IPS-NIHi7 (cell line): ENCODE results near the gene ZNF205.

ENCODE experiments used
- DNase-seq: peaks from one replicate; pipeline ENCODE4 v3.0.0; 2012; ENCODE audit warnings: mixed read lengths; ENCODE audit errors: extremely low spot score

The ZNF205 gene

DNA sequence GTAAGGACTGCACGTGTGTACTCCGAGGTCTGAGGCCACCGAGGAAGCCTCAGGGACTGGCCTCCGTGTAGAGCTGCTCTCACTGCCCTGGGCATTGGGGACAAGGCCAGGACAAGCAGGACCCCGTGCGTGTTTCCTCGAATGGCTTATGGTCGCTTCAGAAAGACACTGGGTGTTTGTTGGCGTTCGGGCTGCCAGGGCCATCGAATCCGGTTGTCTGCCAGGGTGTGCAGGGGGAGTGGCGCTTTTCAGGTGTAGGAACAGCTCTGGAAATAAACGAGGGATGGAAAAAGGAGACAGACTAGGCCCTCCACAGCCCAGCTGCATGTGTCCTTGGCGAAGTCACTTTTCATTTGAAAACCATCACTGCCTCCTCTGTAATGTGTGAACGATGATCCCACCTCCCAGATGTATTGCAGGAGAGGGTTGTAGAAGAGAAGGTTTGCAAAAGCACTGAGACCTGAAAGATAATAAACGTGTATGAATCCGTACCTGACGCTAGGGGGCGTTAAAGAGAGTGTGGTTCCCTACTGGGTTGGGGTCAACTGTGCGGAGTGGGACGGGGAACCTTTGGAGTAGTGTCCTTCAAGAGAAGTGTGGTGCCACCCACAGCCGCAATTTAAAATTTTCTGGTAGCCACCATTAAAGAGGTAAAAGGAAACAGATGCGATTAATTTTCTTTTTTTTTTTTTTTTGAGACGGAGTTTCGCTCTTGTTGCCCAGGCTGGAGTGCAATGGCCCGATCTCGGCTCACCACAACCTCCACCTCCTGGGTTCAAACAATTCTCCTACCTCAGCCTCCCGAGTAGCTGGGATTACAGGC, 11.2 kb upstream of the ZNF205 start:
- no peak for DNase-seq

DNA sequence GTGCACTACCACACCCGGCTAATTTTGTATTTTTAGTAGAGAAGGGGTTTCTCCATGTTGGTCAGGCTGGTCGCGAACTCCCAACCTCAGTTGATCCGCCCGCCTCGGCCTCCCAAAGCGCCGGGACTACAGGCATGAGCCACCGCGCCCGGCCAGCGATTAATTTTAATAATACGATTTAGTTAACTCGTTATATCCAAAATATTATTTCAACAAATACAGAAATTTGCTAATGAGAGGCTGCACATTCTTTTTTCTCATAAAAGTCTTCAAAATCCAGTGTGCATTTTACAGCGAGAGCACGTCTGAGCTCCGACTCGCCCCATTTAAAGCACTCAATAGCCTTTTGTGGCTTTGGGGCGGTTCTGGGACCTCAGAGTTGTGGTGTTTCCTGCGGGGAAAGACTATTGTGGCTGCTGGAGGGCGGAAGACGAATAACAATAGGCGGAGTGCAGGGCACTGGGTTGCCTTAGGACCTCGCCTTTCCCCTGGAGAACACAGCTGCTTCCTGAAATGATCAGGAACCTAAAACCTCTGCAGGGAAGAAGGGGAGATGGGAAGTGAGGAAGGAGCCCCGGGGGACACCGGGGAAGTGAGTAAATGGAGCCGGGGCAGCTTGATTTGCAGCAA, 10.4 kb upstream of the ZNF205 start:
- DNase-seq, result peak; percentile 65

DNA sequence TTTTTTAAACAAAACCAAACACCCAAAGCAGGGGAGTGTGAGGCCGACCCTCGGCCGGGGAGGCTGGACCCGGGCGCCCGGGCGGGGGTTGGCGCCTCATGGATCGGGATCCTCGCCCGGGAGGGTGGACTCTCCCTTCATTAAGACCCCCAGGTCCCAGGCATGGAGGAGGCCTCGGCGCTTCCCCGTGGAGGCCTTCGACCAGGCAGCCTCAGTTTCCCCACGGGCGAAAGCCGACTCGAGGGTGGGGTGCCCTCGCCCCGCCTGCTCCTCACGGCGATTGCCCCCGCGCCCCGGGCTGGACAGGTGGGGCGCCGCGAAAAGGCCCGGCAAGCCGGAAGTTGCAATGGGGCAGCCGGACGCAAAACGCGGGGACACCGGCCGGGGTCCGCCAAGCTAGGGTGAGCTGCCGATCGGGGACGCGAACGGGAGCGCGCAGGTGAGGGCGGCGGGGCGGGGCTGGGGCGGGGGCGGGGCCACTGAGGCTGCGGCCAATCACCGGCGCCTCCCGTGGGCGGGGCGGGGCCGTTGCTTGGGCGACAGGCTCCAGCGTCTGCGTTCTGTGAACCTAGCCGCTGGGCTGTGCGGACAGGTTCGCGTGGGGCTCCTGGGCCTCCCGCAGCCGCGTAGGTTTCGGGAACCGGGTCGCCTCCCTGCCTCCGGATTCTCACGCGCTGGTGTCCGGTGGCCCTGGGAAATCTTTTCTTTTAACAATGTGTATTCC, 6.0 kb upstream of the ZNF205 start:
- peak; percentile 96 for DNase-seq

DNA sequence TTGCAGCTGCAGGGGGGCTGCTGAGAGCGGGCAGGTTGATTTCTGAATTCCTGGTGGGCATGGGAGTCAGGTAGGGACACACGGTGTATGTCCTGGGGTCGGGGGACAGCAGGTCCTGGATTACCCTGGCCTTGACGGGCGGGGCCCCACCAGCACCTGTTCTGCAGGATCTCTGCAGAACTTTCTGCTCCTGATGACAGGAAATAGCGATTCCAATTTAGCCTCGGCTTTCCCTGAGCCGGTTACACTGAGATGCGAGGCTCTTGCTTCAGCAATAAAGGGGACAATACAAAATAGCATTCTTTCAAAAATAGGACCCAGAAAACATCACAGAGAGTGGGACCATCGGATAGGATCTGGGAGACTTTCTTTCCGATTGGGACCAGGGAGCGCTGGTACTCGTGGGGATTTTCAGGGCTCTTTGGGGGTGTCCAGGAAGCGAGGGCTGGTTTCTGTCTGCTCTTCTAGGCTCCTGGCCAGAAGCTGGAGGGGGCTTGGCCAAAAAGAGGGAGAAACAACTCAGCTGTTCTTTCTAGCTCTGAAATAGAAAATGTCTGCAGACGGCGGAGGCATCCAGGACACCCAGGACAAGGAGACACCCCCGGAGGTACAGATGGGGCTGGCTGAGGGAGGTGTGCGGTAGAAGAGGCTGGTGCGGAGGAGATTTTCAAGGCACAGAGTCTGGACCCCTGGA, 642 bp downstream of the ZNF205 start:
- no peak for DNase-seq

DNA sequence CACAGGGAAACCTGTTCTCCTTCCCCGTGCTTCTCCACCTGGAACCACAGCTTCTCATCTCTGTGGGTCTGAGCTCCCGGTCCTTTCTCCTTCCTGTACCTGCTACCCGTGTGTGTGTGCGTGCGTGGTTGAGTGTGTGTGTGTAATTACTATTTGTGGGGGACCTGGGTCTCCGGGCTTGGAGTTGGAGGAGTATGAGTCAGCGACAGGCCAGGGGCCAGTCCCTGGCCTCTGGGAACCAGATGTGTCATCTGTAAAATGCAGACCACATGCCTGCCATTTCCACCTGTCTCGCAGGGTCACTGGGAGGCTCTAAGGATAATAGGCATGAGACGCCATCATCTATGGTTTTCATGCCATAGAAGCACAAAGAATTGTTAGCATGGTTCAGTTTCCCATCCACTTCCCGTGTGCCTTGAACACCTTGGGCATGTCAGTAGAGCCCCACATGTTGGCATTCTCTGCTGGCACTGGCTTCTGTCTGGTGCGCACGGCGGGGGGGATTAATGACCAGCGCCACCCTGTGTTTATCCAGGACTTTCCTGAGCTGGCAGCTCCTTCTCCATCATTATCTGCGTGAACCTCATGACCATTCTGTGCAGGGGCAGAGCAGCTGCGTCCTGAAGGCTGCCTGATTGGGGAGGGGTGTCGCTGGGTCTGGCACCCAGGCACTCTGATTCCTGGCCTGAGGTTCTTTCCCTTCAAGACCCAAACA, 1.5 kb downstream of the ZNF205 start:
- DNase-seq, result no peak

DNA sequence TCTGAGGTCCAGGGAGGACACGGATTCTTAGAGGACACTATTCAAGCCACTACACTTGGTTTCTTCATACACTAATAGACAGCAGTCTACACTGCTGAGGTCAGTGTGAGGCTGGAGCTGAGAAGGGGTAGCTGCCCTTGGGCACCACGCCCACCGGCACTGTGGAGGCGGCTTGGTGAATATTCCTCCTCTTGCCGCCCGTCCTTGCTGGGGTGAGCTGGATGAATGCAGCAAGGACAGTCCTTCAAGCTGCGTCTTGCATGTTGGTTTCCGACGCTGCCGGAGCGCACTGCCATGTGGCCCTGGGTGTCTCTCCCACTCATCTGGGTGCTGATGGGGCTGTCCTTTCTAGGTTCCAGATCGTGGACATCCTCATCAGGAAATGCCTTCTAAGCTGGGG, 2.6 kb downstream of the ZNF205 start:
- no peak for DNase-seq

DNA sequence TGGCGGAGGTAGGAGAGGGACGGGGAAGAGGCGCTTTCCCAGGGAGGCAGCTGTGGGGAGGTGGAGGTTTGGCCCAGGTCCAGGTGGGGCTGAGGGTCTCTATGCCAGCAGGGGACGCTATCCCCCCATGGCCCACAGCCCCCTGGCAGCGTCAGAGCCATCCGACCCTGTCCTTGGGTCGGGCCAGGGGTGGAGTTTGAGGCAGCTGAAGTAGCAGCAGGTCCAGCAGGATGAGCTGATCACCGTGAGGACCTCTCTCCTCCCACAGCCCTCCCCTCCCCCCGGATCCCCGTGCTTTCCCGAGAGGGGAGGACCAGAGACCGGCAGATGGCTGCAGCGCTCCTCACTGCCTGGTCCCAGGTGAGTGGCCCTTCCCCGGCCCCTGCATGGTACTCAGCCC, 3.2 kb downstream of the ZNF205 start:
- DNase-seq, result peak; percentile 31

DNA sequence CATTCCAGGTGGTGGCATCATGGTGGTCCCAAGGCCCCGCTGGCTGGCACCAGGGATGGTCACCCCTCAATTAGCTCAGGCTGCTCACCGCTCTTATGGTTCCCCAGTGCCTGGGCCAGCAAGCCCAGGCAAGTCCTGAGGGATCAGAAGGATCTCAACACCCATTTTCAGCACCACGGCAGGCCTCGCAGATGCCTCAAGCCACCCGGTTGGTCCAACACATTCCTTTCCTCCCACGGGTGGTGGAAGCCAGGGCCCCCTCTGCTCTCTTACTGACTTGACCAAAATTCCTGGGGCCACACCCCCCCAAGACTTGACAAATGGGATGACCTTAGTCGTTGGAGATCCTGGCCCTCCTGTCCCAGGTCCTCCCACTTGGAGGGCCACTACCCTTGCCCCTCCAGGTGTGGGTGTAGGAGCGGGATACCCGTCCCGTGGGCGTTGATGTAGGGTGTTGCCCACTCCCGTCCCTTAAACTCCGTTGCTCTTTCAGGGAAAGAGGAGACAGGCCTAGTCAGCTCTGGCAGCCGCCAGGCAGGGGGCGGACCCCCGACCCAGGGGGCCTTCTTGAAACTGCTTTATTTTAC, 5.9 kb downstream of the ZNF205 start:
- no peak for DNase-seq

DNA sequence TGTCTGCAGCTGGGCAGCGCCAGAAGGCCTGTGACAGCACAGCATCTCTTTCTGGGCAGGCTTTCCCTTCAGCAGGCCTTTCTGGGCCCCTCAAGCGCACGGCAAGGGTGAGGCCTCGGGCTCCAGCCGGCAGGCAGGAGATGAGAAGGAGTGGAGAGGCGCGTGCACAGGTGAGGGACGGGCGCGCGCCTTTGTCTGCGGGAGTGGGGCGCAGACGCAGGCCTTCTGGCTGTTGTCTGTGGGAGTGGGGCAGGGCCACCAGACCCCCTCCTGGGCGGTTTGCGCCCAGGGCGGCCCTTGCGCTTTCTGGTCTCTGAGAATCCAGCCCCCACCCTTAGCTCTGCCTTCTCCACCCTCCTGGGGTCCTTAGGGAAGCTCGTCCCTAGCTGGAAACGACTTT, 6.5 kb downstream of the ZNF205 start:
- DNase-seq, result no peak

DNA sequence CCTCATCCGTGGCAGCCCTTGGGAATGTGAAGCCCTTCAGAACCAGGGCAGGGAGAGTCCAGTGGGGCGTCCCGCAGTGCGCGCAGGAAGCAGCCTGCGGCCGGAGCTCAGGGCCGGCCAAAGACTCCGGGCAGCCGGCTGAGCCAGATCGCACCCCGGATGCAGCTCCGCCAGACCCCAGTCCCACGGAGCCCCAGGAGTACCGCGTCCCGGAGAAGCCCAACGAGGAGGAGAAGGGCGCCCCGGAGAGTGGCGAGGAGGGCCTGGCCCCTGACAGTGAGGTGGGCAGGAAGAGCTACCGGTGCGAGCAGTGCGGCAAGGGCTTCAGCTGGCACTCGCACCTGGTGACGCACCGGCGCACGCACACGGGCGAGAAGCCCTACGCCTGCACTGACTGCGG, 6.9 kb downstream of the ZNF205 start:
- DNase-seq, result no peak

DNA sequence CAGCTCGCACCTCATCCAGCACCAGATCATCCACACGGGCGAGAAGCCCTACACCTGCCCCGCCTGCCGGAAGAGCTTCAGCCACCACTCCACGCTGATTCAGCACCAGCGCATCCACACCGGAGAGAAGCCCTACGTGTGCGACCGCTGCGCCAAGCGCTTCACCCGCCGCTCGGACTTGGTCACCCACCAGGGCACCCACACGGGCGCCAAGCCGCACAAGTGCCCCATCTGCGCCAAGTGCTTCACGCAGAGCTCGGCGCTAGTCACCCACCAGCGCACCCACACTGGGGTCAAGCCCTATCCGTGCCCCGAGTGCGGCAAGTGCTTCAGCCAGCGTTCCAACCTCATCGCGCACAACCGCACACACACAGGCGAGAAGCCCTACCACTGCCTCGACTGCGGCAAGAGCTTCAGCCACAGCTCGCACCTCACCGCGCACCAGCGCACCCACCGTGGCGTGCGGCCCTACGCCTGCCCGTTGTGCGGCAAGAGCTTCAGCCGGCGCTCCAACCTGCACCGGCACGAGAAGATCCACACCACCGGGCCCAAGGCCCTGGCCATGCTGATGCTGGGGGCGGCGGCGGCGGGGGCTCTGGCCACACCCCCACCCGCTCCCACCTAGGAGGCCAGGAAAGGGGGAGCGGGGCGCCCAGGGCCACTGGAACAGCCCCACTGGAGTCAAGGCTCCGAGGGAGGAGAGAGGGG, 7.5 kb downstream of the ZNF205 start:
- no peak for DNase-seq

DNA sequence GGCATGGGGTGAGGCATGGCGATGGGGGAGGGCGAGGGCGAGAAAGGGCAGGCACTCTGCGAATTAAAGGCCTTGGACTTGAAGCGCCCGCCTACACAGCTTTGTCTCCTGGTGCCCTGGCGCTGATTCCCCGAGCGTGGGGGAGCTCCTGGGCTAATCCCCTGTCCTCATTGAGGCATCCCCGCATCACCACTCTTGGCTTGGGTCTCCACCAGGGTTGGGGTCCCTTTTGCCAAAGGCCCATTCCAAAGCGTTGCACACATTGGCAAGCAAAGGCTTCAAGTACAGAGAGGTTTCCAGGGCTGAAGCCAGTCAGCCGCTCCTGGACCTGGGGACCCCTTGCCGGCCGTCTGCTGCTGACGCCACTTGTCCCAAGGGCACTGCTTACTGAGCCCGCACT, 8.0 kb downstream of the ZNF205 start:
- no peak for DNase-seq

DNA sequence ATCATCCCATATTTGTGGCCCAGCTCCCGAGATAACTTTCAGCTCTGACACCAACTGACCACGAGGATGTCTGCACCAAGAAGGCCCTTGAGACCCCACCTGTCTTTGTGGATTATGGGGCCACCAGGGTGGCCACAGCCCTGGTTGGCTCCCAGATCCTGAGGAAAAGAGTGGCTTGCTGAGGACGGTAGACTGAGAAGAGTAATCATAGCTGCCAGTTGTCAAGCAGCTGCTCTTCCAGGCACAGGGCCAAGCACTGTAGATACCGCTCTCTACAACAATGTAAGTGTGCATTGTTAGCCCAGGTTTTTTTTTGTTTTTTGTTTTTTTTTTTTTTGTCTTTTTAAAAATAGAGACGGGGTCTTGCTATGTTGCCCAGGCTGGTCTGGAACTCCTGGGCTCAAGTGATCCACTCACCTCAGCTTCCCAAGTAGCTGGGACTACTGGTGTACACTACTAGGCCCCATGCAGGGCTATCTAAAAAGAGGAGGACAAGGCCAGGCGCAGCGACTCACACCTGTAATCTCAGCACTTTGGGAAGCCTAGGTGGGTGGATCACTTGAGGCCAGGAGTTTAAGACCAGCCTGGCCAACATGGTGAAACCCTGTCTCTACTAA, 9.6 kb downstream of the ZNF205 start:
- DNase-seq, result no peak

DNA sequence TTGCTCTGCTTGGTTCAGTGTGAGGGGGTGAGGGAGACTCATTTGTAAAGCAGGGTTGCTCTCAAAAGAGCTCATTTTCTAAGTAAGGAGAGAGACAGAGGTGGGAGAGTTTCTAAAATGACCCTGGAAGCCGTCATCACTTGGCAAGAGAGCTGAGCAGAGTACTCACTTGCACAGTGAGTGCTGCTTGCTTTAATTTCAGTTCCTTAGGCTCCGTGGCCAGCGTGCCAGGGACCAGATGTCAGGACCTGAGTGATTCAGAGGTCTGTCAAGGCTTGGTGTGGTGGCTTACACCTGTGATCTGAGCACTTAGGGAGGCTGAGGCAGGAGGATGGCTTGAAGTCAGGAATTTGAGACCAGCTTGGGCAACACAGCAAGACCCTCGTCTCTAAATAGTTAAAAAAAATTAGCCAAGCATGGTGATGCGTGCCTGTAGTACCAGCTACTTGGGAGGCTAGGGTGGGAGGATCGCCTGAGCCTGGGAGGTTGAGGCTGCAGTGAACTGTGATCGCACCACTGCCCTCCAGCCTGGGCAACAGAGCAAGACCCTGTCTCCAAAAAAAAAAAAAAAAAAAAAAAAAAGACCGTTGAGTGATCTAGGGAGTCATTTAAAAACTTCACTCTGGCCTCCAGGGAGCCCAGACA, 10.7 kb downstream of the ZNF205 start:
- DNase-seq, result no peak

DNA sequence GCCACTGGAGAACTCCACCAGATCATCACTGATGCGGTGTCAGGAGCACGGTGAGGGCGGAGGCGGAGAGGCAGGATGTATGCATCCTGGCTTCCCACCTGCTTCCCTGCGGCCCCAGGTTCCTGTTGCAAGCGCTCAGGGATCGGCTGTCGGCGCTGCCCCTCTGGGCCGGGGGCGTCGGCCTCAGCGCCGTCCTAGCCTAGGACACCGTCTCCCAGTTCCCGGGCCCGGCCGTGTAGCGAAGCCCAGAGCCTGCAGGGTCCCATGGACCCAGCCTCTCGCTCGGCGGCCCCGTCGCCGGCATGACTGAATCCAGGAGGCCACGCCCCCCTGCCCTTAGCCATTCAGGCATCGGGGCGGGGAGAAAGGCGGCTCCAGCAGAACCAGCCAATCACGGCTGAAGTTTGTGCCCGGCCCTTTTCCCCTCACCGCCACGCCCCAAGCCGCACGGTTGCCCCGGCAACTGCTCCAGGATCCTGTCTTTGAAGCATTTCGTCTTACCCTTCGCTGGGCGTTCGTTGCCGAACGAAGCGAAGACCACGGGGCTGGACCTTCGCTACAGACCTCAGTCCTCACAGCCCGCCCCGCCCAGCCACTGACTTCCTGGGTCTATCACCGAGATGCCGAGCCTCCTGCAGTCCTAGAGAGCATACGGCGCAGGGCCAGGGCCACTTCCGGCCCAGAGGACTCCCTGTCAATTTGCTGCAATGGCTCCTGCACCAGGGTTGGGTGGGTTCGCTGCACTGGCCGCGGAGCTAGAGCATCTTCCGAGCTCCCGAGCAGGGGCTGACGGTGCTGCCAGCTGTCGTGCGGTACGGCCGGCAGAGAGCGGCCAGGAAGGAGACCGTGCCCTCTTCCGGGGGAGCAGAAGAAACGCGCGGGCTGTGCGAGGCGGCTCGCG, 11.8 kb downstream of the ZNF205 start:
- peak; percentile 93 for DNase-seq

DNA sequence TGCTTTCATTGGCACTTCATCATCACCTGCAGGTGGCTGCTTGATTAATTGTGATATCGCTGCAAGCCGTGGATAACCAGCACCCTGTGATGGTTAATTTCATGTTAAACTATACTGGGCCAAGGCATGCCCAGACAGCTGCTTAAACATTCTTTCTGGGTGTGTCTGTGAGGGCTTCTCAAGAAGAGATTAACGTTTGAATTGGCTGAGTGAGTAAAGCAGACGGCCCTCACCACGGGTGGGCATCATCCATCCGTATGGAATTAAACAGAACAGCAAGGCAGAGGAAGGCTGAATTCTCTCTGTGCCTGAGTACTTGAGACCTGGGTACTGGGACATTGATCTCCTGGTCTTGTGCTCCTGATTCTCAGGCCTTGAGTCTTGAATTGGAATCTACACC, 15.4 kb downstream of the ZNF205 start:
- no peak for DNase-seq

DNA sequence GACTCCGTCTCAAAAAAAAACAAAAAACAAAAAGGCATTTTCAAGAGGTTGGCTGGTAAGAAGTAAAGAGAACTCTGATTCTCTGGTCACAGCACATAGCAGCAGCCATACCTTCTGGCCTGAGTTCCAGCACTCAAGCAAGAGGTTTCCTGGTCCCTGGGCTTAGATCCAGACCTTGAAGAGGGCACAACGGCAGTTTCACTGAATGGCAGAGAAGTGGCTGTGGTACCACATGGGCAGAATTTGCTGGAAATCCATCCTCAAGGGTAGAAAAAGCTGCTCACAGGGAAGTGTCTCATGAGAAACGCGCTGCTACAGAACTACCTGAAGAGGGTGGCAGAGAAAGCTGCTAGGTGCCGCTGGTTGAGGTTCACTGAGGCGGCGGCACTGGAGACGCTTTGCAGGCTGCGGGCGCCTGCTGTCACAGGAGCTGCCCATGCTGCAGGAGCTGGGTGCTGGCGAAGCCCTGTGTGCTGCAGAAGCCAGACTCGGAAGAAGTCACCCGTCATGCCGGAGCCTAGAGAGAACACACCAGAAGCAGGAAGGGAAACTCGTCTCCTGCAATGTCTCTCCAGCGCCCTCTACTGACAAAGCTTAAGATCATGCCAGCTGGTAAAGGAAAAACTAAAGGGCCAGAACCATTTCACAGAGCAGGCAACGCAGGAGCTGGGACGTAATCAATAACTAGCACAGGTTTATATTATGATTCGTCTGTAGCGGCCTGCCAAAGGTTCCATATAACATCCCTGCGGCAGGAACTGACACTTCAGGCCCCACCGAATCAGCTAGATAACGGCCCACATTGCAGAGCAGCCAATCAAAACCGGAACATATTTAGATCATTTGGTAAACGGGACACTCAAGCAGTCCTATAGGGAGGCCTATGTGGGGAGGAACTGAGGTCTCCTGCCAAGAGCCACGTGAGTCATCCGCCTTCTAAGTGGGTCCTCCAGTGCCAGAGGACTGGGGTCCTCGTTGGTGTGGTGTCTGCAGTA, 17.0 kb downstream of the ZNF205 start:
- DNase-seq, result peak; percentile 36
